GM19324 (cell line): Measurements from ENCODE around the gene SMIM38.

ENCODE experiments used
- ATAC-seq: cut with Tn5 transposase; IDR thresholded peaks from one replicate; pipeline ENCODE4 v1.9.1; 2021; ENCODE audit warnings: mild to moderate bottlenecking, moderate library complexity; ENCODE audit not compliant: unreplicated experiment, low FRiP score

The SMIM38 gene

GRCh38 chr11:69174841-69175240 lies 19.1 kb downstream of the SMIM38 start:
- no peak for ATAC-seq

- no peak for ATAC-seq
Observed at GRCh38 chr11:69178819-69179482, 23.2 kb downstream of the SMIM38 start.

DNA sequence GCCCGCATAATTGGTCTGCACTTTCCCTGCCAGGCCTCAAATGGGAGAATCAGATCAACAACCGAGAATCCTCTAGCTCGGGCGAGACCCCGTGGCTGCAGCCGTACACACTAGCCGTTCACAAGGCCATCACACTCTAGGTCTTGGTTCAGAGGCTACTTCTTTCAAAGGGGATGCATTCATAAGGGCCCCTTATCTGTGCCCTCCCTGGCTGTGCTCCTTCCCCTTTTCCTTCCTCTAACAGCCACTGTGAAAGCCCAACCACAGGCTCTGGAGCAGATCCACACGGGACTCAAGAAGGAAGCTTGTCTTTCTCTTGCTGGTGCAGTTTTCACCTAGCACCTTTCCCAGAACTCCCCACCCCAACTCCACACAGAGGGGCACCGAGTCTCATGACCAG lies 24.5 kb downstream of the SMIM38 start:
- ATAC-seq: no peak

- no peak for ATAC-seq
Observed at GRCh38 chr11:69180726-69181125, 25.0 kb downstream of the SMIM38 start.

GRCh38 chr11:69183613-69184012 lies 27.9 kb downstream of the SMIM38 start:
- no peak for ATAC-seq

- no peak for ATAC-seq
Observed at GRCh38 chr11:69186316-69187260, 30.9 kb downstream of the SMIM38 start.

DNA sequence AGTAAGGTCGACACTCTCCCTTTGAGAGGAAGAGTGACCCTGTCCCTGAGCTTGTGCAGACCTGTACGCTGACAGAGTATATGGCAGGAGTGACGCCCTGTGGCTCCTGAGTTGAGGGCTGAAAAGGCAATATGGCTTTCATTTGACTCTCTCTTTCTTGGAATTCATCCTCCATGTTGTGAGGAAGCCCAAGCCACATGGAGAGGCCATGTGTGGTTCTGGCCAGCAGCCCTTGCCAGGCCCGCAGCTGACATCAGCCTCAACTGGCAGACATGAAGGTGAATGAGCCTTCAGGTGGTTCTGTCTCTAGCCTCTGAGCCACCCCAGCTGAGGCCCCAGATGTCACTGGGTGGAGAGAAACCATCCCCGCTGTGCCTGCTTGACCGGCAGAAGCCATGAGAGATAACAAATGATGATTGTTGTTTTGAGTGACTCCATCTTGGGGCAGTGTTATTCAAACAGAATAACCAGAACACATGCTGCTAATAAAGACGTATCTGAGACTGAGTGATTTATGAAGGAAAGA lies 31.9 kb downstream of the SMIM38 start:
- ATAC-seq: no peak

- ATAC-seq: no peak
Observed at GRCh38 chr11:69189059-69189458, 33.3 kb downstream of the SMIM38 start.

- ATAC-seq: no peak
Observed at GRCh38 chr11:69190796-69191536, 35.2 kb downstream of the SMIM38 start.

DNA sequence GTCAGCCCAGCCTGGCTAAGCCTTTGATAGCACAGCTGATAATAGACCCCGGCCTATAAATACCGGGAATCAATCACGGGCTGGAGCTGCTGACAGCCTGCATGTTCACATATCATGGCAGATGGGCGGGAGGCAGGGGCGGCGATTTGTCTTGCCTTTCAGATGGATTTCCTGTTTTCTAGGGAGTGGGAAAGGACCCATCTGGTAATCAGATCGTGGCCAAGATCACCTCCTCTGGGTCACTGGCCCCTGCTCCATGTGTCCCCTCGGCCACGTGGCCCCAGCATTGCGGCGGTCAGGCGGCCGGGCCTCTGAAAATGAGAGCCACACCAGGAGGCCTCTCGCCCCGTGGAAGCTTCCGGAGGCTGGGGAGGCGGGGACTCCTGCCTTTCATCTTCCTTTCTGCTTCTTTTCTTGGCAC lies 36.6 kb downstream of the SMIM38 start:
- ATAC-seq: no peak

- no peak for ATAC-seq
Observed at GRCh38 chr11:69193151-69193550, 37.4 kb downstream of the SMIM38 start.

DNA sequence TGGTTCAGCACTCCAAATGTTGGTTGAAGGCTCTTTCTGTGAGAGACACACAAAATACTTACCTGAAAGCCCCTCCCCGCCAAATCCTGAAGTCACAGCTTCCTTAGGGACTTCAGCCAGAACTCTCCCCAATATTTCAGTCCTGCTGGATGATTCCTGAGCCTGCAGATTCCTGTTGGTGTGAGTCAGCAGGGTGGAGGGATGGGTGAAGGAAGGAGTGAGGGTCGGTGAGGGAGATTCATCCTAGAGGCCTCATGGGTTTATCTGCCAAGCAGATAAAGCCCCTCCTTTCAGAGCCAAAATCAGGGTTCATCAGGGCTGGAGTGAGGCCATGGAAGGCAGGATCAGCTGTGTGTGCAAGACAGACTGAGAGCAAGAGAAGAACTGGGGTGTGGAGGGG lies 37.9 kb downstream of the SMIM38 start:
- ATAC-seq: no peak

- ATAC-seq: no peak
Observed at GRCh38 chr11:69194396-69194795, 38.7 kb downstream of the SMIM38 start.

DNA sequence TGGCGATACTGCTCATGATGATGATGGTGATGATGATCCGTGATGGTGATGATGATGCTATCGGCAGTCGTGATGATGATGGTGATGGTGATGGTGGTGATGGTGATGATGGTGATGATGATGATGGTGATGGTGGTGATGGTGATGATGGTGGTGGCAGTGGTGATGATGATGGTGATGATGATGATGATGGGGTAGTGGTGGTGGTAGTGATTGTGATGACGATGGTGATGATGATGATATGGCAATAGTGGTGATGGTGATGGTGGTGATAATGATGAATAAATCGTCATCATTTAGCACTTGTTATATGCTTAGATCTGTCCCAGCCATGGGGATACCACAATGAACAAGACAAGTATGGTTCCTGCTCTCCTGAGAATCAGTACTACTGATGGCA lies 39.2 kb downstream of the SMIM38 start:
- ATAC-seq: no peak

GRCh38 chr11:69195824-69196782 lies 40.4 kb downstream of the SMIM38 start:
- ATAC-seq: no peak

GRCh38 chr11:69196783-69197169 lies 41.0 kb downstream of the SMIM38 start:
- no peak for ATAC-seq

GRCh38 chr11:69198891-69199582 lies 43.3 kb downstream of the SMIM38 start:
- no peak for ATAC-seq

- ATAC-seq: no peak
Observed at GRCh38 chr11:69199583-69200315, 44.0 kb downstream of the SMIM38 start.
